GM21526 (cell line): ENCODE data around the gene RAD51AP2.
A peak's percentile ranks its signal among the peaks of the same experiment; 100 is the strongest.
"Not testable (repeated sequence)": the region's sequence is repeated elsewhere in the genome, so short reads cannot be mapped to it uniquely, and the experiment has no call there.

ENCODE experiments used
- ATAC-seq: cut with Tn5 transposase; IDR thresholded peaks from one replicate; pipeline ENCODE4 v1.9.1; 2021; ENCODE audit warnings: moderate library complexity; ENCODE audit not compliant: unreplicated experiment, low FRiP score

The RAD51AP2 gene

GRCh38 chr2:17518212-17519154, at the start of gene RAD51AP2:
RAD51AP2 (minus strand) TSS chr2:17518440; CDS start chr2:17518415, 25 bp downstream.
- peak; percentile 87 for ATAC-seq

GRCh38 chr2:17565726-17566125, 47.5 kb upstream of the RAD51AP2 start:
- ATAC-seq = not testable (repeated sequence)

GRCh38 chr2:17558878-17559277, 40.6 kb upstream of the RAD51AP2 start:
- ATAC-seq = no peak

GRCh38 chr2:17558053-17558452, 39.8 kb upstream of the RAD51AP2 start:
- ATAC-seq = no peak

GRCh38 chr2:17557596-17557995, 39.4 kb upstream of the RAD51AP2 start:
- no peak for ATAC-seq

GRCh38 chr2:17555150-17555549, 36.9 kb upstream of the RAD51AP2 start:
- no peak for ATAC-seq

GRCh38 chr2:17550907-17551306, 32.7 kb upstream of the RAD51AP2 start:
- no peak for ATAC-seq

- ATAC-seq = no peak
Measured at GRCh38 chr2:17547737-17548136, 29.5 kb upstream of the RAD51AP2 start.

- no peak for ATAC-seq
Measured at GRCh38 chr2:17547237-17547636, 29.0 kb upstream of the RAD51AP2 start.

- no peak for ATAC-seq
Measured at GRCh38 chr2:17545680-17546613, 27.7 kb upstream of the RAD51AP2 start.

- ATAC-seq = no peak
Measured at GRCh38 chr2:17544256-17544655, 26.0 kb upstream of the RAD51AP2 start.

- no peak for ATAC-seq
Measured at GRCh38 chr2:17543848-17544247, 25.6 kb upstream of the RAD51AP2 start.

GRCh38 chr2:17543131-17543660, 25.0 kb upstream of the RAD51AP2 start:
- no peak for ATAC-seq

- no peak for ATAC-seq
Measured at GRCh38 chr2:17542471-17542870, 24.2 kb upstream of the RAD51AP2 start.

- no peak for ATAC-seq
Measured at GRCh38 chr2:17541531-17541950, 23.3 kb upstream of the RAD51AP2 start.

- no peak for ATAC-seq
Measured at GRCh38 chr2:17540813-17541530, 22.7 kb upstream of the RAD51AP2 start.

- ATAC-seq = no peak
Measured at GRCh38 chr2:17540093-17540812, 22.0 kb upstream of the RAD51AP2 start, which contains the start of gene VSNL1. VSNL1 (plus strand) TSS chr2:17540696; CDS start chr2:17592075, 51,379 bp downstream.

GRCh38 chr2:17539611-17540092, 21.4 kb upstream of the RAD51AP2 start:
- ATAC-seq = no peak

- peak; percentile 83 for ATAC-seq
Measured at GRCh38 chr2:17538844-17539554, 20.8 kb upstream of the RAD51AP2 start.
